ENCODE results near the gene ITIH5. TPM values are rescaled to one million over a fixed set of nuclear protein-coding genes. Genes with fewer than 3 reads are reported as not detected.

The ITIH5 gene
- total and polyA plus RNA-seq, 2 of the 8 experiments (the other 6 are each of a cell fraction or from before 2014, with no cell fraction given): 5.8 to 7.6 TPM

DNA sequence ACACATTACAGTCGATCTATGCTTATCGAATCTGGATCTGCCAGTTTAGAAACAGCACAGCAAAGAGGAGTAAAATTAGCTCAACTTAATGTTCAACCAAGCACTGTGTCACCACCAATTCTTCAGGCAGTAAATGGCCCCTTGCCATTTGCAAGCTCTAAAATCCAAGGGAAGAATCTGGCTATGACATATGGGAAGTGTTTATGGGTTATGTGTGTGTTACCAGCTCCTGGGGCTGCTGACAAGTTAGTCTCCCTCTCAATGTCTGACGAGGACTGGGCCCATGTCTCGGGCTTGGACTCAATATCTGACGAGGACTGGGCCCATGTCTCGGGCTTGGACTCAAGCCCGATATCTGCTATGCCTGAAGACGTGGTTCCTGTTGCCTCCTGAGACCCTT, 30.7 kb upstream of the ITIH5 start:
- TF ChIP-seq PHF8 (conservative IDR thresholded peaks at IDR 0.05; ENCODE audit: low read depth, low read length): no peak
- no peak for TF ChIP-seq POLR2A (IDR thresholded peaks at IDR 0.05; ENCODE audit: control extremely low read depth in 1 of 2, low read depth in 2 of 2, low read length in 2 of 2)
- TF ChIP-seq FOSL1 (IDR thresholded peaks at IDR 0.05; ENCODE audit: insufficient read depth, low read depth, low read length): no peak
- TF ChIP-seq TEAD4 (IDR thresholded peaks at IDR 0.05; ENCODE audit: low read depth, low read length): no peak
- TF ChIP-seq POU5F1 (IDR thresholded peaks at IDR 0.05; ENCODE audit: low read depth, low read length): no peak
- TF ChIP-seq GTF2F1 (IDR thresholded peaks at IDR 0.05; ENCODE audit: borderline replicate concordance, low read depth, low read length): no peak
- no peak for TF ChIP-seq SP4 (IDR thresholded peaks at IDR 0.05; ENCODE audit: low read length)
- no peak for TF ChIP-seq CBX5 (IDR thresholded peaks at IDR 0.05; ENCODE audit: low read depth, low read length)
- no peak for TF ChIP-seq ZNF274 (IDR thresholded peaks at IDR 0.05; ENCODE audit: borderline replicate concordance, extremely low read depth, low read length)
- TF ChIP-seq KDM4A (IDR thresholded peaks at IDR 0.05; ENCODE audit: low read depth, low read length, severe bottlenecking): no peak
- TF ChIP-seq EP300 (IDR thresholded peaks at IDR 0.05; ENCODE audit: borderline replicate concordance in 1 of 2, low read depth in 2 of 2, low read length in 2 of 2): no peak
- no peak for TF ChIP-seq CREB1 (IDR thresholded peaks at IDR 0.05)
- no peak for TF ChIP-seq POLR2AphosphoS5 (IDR thresholded peaks at IDR 0.05; ENCODE audit: low read depth, low read length)
- TF ChIP-seq TCF12 (IDR thresholded peaks at IDR 0.05; ENCODE audit: low read depth, low read length): no peak
- TF ChIP-seq JUND (IDR thresholded peaks at IDR 0.05; ENCODE audit: low read length): no peak
- TF ChIP-seq RFX5 (IDR thresholded peaks at IDR 0.05; ENCODE audit: borderline replicate concordance, low read depth, low read length): no peak
- Histone ChIP-seq H3K27me3 (replicated peaks in 1 of 4; ENCODE audit: control insufficient read depth in 3 of 4, extremely low read depth in 1 of 4, insufficient read depth in 3 of 4, low read length in 3 of 4) (no peaks in the 10 kb centered on the region), H3K56ac (replicated peaks; ENCODE audit: insufficient read length, low read depth, low read length) (no peak overlapping the region), H3K9ac (replicated peaks in 1 of 4; ENCODE audit: extremely low read depth in 1 of 4, low read depth in 3 of 4, low read length in 3 of 4) (no peak overlapping the region), H3K4me2 (ENCODE audit: insufficient read depth in 1 of 2, low read depth in 2 of 2, low read length in 2 of 2) (no peak overlapping the region), H3K4ac (replicated peaks; ENCODE audit: insufficient read length, low read depth, low read length) (no peak overlapping the region), H2BK5ac (ENCODE audit: low read depth, low read length) (no peak overlapping the region), H2BK12ac (ENCODE audit: low read depth, low read length) (no peak overlapping the region), H3K27ac (ENCODE audit: low read depth, low read length) (no peak overlapping the region), H4K20me1 (replicated peaks in 1 of 2; ENCODE audit: control insufficient read depth in 1 of 2, insufficient read depth in 2 of 2, low read length in 2 of 2) (no peaks in the 10 kb centered on the region), H3K23me2 (ENCODE audit: low read depth, low read length) (no peaks in the 10 kb centered on the region; the same call in 1 of the 2 replicates), H3K18ac (ENCODE audit: extremely low read depth, low read length) (no peak overlapping the region), H3K36me3 (ENCODE audit: control insufficient read depth in 2 of 4, insufficient read depth in 4 of 4, low read length in 3 of 4) (no peaks in the 10 kb centered on the region), H3K14ac (ENCODE audit: insufficient read length) (no peak overlapping the region), H2BK15ac (ENCODE audit: low read length) (no peak overlapping the region), H3K79me2 (ENCODE audit: control insufficient read depth in 1 of 2, insufficient read depth in 2 of 2, low read length in 2 of 2) (no peaks in the 10 kb centered on the region), H3K79me1 (ENCODE audit: low read depth, low read length) (no peaks in the 10 kb centered on the region), H4K8ac (ENCODE audit: extremely low read depth, insufficient read depth, low read length) (no peak overlapping the region), H3K23ac (ENCODE audit: insufficient read length) (no peak overlapping the region), H3K4me1 (replicated peaks in 1 of 4; ENCODE audit: control insufficient read depth in 3 of 4, insufficient read depth in 4 of 4, low read length in 3 of 4) (no peaks in the 10 kb centered on the region), H4K5ac (ENCODE audit: insufficient read length, low read depth, low read length) (no peak overlapping the region), H3K4me3 (ENCODE audit: extremely low read depth in 1 of 4, insufficient read depth in 2 of 4, low read depth in 3 of 4, low read length in 4 of 4) (no peak overlapping the region), H2BK20ac (ENCODE audit: low read length) (no peak overlapping the region), H2AK5ac (ENCODE audit: low read depth, low read length) (no peak overlapping the region), H2BK120ac (replicated peaks; ENCODE audit: low read depth, low read length) (no peak overlapping the region), H3K9me3 (ENCODE audit: insufficient read depth in 2 of 2, low read depth in 1 of 2, low read length in 1 of 2) (peaks cover 4% of the 10 kb centered on the region in 2 experiments; a peak in 2 of 4 replicates), H4K91ac (replicated peaks; ENCODE audit: insufficient read length, low read length) (no peak overlapping the region), H2AFZ (ENCODE audit: low read length) (no peak overlapping the region)
- FAIRE-seq (no peak), DNase-seq (ENCODE audit: low read depth in 1 of 2, low spot score in 2 of 2) (no peak)
- WGBS, 2 experiments (ENCODE audit: extremely low coverage in 1 of 2, insufficient coverage in 1 of 2, insufficient read length in 1 of 2, insufficient replicate concordance in 2 of 2, low coverage in 1 of 2, low lambda C conversion rate in 2 of 2, missing lambda C conversion rate in 1 of 2): 83% methylated on average over 8 of the region's 8 CpGs; no CpG with 5 or more reads in 1 of the 2 experiments
- ChIA-PET POLR2A (ENCODE audit: partially characterized antibody) (no interaction called here), CTCF (ENCODE audit: partially characterized antibody) (interaction anchor here (1.5 to 3.7 kb wide), 3 partner anchors 11 to 172 kb away, joined by 3 to 24 read pairs (median 7); no protein-coding TSS in a partner anchor)

All from H1 (cell line).